HUES64 (cell line): ENCODE results near the gene TAGAP.
A peak's percentile ranks its signal among the peaks of the same experiment; 100 is the strongest.

Source experiments
- H3K27ac ChIP-seq: 2 replicates; pipeline ENCODE4 v1.7.0; 2013; ENCODE audit warnings: low read depth, low read length, inconsistent platforms
- H3K27me3 ChIP-seq: 2 replicates; pipeline ENCODE4 v1.6.1; 2013; ENCODE audit warnings: mild to moderate bottlenecking, low read length; ENCODE audit not compliant: insufficient read depth
- H3K36me3 ChIP-seq: 2 replicates; pipeline ENCODE4 v1.6.1; 2013; ENCODE audit warnings: mild to moderate bottlenecking, low read length; ENCODE audit not compliant: insufficient read depth
- H3K4me1 ChIP-seq: 2 replicates; pipeline ENCODE4 v1.6.1; 2013; ENCODE audit warnings: mild to moderate bottlenecking, low read length, moderate library complexity; ENCODE audit not compliant: insufficient read depth
- H3K4me3 ChIP-seq: 2 replicates; pipeline ENCODE4 v1.5.1; 2013; ENCODE audit warnings: mild to moderate bottlenecking, low read length, moderate library complexity
- H3K9ac ChIP-seq: 2 replicates; pipeline ENCODE4 v1.6.1; 2013; ENCODE audit warnings: mild to moderate bottlenecking, low read depth, low read length
- H3K9me3 ChIP-seq: 2 replicates; pipeline ENCODE4 v1.6.1; 2013; ENCODE audit warnings: low read depth, low read length; ENCODE audit not compliant: insufficient read depth
- WGBS: fragments of 150-250, 120-280 bp; methylation state at CpG from one replicate; pipeline ENCODE4 v1.1.7; 2013; ENCODE audit warnings: missing lambda C conversion rate; 5-methylcytosine and 5-hydroxymethylcytosine counted together

The TAGAP gene

GRCh38 chr6:159082039-159082815, 37.4 kb upstream of the TAGAP start:
- H3K4me3 ChIP-seq: no peak overlapping the region
- H3K9ac ChIP-seq: no peak overlapping the region
- no peaks in the 10 kb centered on the region for H3K36me3 ChIP-seq
- H3K27me3 ChIP-seq: no peaks in the 10 kb centered on the region
- H3K4me1 ChIP-seq: no peaks in the 10 kb centered on the region
- WGBS: 92% methylated on average over 6 of the region's 7 CpGs
- no peak overlapping the region for H3K27ac ChIP-seq
- no peaks in the 10 kb centered on the region for H3K9me3 ChIP-seq

- Histone ChIP-seq H3K9me3 (no peaks in the 10 kb centered on the region), H3K27ac (no peak overlapping the region), H3K4me1 (no peaks in the 10 kb centered on the region), H3K36me3 (no peaks in the 10 kb centered on the region), H3K9ac (no peak overlapping the region), H3K4me3 (no peak overlapping the region), H3K27me3 (no peaks in the 10 kb centered on the region)
- 87% methylated on average over 4 of the region's 4 CpGs for WGBS
Observed at GRCh38 chr6:159080217-159080976, 35.6 kb upstream of the TAGAP start.

- H3K4me3 ChIP-seq: no peak overlapping the region
- no peaks in the 10 kb centered on the region for H3K4me1 ChIP-seq
- no peak overlapping the region for H3K9ac ChIP-seq
- H3K27me3 ChIP-seq: no peaks in the 10 kb centered on the region
- no peaks in the 10 kb centered on the region for H3K36me3 ChIP-seq
- WGBS: 88% methylated on average over 3 of the region's 3 CpGs
- H3K27ac ChIP-seq: no peak overlapping the region
- no peaks in the 10 kb centered on the region for H3K9me3 ChIP-seq
Observed at GRCh38 chr6:159079367-159079766, 34.6 kb upstream of the TAGAP start.

DNA sequence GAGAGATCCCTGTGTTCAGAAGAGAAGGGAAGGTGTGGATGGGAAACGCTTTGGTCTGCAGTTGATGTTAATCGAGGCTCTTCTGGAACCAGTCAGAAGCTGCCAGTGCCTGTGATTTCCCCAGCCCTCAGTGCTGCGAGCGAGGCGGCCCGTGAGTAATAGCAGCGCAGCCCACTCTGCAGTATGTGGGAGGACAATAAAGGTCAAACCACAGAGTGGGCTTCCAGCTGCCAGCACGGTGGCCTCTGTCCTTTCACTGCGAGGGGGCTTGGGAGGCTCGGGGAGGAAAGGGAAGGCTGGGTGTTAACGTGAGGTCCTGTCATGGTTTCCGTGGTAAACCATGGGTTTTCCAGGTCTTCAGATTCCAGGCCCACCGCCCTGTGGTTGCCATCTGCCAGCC, 32.3 kb upstream of the TAGAP start:
- Histone ChIP-seq H3K4me1 (no peaks in the 10 kb centered on the region), H3K9me3 (no peaks in the 10 kb centered on the region), H3K27ac (no peak overlapping the region), H3K27me3 (no peaks in the 10 kb centered on the region), H3K9ac (no peak overlapping the region), H3K36me3 (no peaks in the 10 kb centered on the region), H3K4me3 (no peak overlapping the region)
- 90% methylated on average over 13 of the region's 13 CpGs for WGBS

GRCh38 chr6:159075506-159076228, 30.9 kb upstream of the TAGAP start:
- no peak overlapping the region for H3K9ac ChIP-seq
- no peaks in the 10 kb centered on the region for H3K27me3 ChIP-seq
- H3K9me3 ChIP-seq: no peaks in the 10 kb centered on the region
- no peak overlapping the region for H3K4me3 ChIP-seq
- H3K36me3 ChIP-seq: no peaks in the 10 kb centered on the region
- H3K4me1 ChIP-seq: no peaks in the 10 kb centered on the region
- 94% methylated on average over 12 of the region's 12 CpGs for WGBS
- no peak overlapping the region for H3K27ac ChIP-seq

DNA sequence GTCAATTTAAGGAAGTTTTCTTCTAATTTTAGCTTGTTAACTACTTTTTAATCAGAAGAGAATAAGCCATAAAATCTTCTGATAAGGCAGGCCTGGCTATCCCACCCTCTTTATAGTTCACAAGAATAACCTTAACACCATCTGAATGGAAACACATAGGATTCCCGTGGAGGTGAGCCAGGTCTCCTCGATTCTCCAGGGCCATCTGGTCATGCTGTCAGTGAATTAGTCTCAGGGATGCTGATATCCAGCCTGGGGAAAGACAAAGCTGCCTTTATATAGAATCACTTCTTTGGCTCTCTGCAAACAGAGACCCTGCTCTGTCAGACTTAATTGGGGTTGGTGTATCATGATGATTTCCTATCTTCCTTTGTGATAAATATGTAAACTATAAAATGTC, 30.1 kb upstream of the TAGAP start:
- 91% methylated on average over 2 of the region's 2 CpGs for WGBS
- 0 out of 2 replicates have a peak, but pooled peaks cover 2% of the 10 kb centered on the region for H3K27me3 ChIP-seq

DNA sequence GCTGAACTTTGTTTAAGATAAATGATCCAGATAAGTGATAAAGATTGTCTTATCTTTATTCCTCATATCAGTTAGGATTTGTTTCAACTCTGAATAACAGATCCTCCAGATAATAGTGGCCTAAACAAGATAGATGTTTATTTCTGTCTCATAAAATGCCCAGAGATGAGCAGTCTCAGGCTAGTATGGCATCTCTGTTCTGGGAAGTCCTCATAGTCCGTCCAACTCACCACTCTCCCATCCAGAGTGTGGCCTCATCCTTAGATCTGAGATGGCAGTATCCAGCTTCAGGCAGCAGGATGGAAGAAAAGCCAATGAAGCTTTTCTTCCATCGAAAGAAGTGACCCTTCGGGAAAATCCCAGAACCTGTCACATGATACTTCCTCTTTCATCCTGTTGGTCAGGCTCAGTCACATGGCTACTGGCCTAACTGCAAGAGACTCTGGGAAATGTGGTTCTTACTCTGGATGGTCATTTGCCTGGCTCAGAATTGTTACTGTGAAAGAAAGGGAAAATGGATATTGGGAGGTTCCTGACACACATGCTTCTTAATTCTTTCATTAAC, 29.4 kb upstream of the TAGAP start:
- H3K4me1 ChIP-seq: peaks cover 5% of the 10 kb centered on the region; the same call in 1 of the 2 replicates
- no peak overlapping the region for H3K27ac ChIP-seq
- H3K4me3 ChIP-seq: peak overlapping the region; percentile 46
- peaks cover 7% of the 10 kb centered on the region for H3K27me3 ChIP-seq
- no peaks in the 10 kb centered on the region for H3K9me3 ChIP-seq
- no peak overlapping the region for H3K9ac ChIP-seq
- no peaks in the 10 kb centered on the region for H3K36me3 ChIP-seq
- 51% methylated on average over 3 of the region's 3 CpGs for WGBS

More for the DNA sequence above, 30.1 kb upstream of the TAGAP start:
- Histone ChIP-seq H3K27ac (no peak overlapping the region), H3K36me3 (no peaks in the 10 kb centered on the region), H3K4me1 (no peaks in the 10 kb centered on the region), H3K4me3 (no peak overlapping the region), H3K9me3 (no peaks in the 10 kb centered on the region), H3K9ac (no peak overlapping the region)

DNA sequence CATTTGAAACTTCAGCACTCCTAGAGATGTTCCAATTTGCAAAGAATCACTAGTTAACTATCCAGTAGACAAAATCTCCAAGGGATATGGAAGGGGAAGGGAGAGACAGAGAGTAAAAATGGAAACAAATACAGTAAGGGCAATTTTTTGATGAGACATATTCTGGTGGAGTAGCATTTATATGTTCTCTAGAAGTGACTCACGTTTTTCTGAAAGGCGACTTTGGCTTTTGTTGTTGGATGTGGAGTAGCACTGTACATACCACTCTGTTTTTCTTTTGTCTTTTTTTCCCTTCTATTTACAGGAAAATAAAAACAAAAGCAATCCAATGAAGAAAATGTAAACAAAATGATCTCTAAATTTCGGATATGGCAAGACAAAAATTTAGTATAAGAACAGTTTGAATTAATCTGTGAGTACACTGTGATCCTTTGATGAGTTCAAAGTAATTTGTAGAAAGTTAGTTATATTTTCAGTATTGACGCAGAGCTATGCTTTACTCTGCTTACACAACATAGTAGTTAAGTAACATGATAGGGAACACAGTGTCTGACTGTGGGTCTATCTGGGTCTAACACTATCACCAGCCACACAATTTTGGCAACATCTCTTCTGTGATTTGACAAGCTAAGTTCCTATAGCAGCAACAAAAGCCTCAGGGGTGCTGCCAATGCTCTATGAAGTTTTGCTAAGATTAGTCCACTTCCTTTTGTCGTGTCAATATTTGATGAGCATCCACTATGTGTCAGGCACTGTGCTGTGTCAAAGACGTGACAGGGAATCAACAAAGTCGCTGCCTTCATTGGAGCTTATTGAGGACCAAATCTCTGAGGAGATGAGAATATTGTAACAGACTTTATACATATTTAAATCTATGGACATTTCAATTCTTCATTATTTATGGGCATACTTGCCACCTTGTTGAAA, 27.3 kb upstream of the TAGAP start:
- Histone ChIP-seq H3K36me3 (no peaks in the 10 kb centered on the region), H3K9ac (no peak overlapping the region), H3K4me3 (no peak overlapping the region), H3K27ac (no peak overlapping the region), H3K4me1 (peaks cover 5% of the 10 kb centered on the region; the same call in 1 of the 2 replicates), H3K27me3 (peaks cover 17% of the 10 kb centered on the region), H3K9me3 (no peaks in the 10 kb centered on the region)
- WGBS: 86% methylated on average over 6 of the region's 7 CpGs

- peaks cover 18% of the 10 kb centered on the region for H3K27me3 ChIP-seq
- 50% methylated on average over 17 of the region's 17 CpGs for WGBS
Observed at GRCh38 chr6:159068904-159069578, 24.2 kb upstream of the TAGAP start.

DNA sequence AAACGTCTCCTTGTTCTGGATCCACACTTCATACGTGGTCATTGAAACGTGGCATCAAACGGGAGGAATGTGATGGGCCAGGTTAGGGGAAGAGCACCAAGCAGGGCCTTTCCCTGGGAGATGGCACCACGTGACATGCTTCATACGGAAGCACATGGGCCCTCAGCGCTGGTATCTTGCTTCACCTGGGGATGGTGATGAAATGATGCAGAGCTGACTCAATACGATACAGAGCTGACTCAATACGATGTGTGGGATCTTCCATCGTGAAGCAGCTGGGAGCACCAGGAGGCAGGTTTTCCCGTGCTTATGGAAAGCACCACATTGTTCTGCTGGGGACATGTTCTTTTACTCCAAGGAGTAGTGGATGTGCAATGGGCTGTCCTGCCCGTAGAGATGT, 22.5 kb upstream of the TAGAP start:
- WGBS: 93% methylated on average over 12 of the region's 12 CpGs
- Histone ChIP-seq H3K4me1 (peaks cover 5% of the 10 kb centered on the region; the same call in 1 of the 2 replicates), H3K36me3 (no peaks in the 10 kb centered on the region), H3K4me3 (no peak overlapping the region), H3K27ac (no peak overlapping the region), H3K9me3 (no peaks in the 10 kb centered on the region), H3K27me3 (peaks cover 21% of the 10 kb centered on the region), H3K9ac (no peak overlapping the region)

More at GRCh38 chr6:159068904-159069578, 24.2 kb upstream of the TAGAP start:
- Histone ChIP-seq H3K4me3 (peak overlapping the region; percentile 20), H3K9ac (0 out of 2 replicates have a peak overlapping the region, but pooled peaks have one; percentile 12), H3K27ac (no peak overlapping the region), H3K36me3 (no peaks in the 10 kb centered on the region), H3K9me3 (no peaks in the 10 kb centered on the region), H3K4me1 (peaks cover 5% of the 10 kb centered on the region; the same call in 1 of the 2 replicates)
